ENCODE data around the gene ONECUT2.

Gene ONECUT2

DNA sequence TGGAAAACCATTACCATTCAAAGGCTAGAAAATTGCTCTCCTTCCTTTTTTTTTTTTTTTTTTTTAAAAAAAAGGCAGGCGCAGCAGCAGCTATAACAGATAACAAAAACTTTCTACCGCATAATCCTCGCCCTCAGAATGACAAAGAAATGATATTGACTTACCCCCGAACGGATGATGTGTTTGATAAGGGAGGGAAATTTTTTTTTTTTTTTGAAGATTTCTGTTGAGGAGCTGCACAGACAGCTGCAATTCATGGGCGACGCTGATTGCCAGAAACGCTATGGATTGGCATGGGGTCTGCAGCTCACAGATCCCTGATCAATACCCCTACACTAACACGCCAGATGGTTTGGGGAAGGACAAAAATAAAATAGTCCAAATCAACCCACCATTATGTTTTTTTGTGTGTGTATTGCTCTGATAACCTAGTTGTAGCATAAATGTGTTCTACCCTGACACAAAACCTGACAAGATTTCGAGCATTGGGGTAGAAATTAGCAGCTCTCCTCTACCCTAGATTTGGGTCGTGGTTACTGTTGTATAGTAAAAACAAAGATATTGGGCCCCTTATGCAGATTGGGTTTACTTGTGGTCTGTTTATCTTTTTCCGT lies 3.6 kb upstream of the ONECUT2 start:
- no peak for DNase-seq (ENCODE audit: low spot score)

- no peak for DNase-seq (ENCODE audit: low spot score)
Observed at GRCh38 chr18:57432140-57432539, 3.0 kb upstream of the ONECUT2 start.

GRCh38 chr18:57432751-57433400 lies 2.3 kb upstream of the ONECUT2 start:
- no peak for DNase-seq (ENCODE audit: low spot score)

- DNase-seq (ENCODE audit: low spot score) = peak; percentile 2
Observed at GRCh38 chr18:57433482-57433881, 1.7 kb upstream of the ONECUT2 start.

DNA sequence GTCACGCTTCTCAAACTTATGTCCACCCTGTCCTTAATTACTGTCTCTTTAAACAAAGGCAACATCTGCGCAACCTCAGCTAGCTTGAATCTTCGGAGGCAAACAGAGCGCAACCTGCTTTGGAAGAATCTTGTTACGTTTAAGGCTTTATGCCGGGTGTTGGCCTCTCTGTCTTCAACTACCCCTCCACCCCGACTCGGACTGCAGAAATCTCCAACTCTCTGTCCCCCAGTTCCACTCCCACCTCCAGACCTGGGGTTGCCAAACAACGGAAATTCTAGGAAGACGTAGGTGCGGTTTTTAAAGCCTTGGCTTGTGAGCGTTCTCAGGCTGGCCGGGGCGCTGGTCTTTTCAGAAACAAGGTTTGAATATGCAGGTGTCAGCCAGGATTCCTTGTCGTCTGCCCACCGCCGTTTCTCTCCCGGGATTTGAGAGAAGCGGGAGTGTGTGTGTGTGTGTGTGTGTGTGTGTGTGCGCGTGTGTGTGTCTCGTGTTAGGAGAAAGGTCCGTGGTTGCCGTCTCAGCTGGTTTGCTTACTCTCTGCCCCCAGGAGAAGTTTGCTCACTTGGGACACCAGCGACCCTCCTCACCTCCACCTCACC lies 1.1 kb upstream of the ONECUT2 start:
- no peak for DNase-seq (ENCODE audit: low spot score)

- no peak for DNase-seq (ENCODE audit: low spot score)
Observed at GRCh38 chr18:57435846-57436190, 644 bp downstream of the ONECUT2 start.

GRCh38 chr18:57436191-57436964 lies 1.2 kb downstream of the ONECUT2 start:
- DNase-seq (ENCODE audit: low spot score) = no peak

- no peak for DNase-seq (ENCODE audit: low spot score)
Observed at GRCh38 chr18:57436965-57437333, 1.8 kb downstream of the ONECUT2 start.

DNA sequence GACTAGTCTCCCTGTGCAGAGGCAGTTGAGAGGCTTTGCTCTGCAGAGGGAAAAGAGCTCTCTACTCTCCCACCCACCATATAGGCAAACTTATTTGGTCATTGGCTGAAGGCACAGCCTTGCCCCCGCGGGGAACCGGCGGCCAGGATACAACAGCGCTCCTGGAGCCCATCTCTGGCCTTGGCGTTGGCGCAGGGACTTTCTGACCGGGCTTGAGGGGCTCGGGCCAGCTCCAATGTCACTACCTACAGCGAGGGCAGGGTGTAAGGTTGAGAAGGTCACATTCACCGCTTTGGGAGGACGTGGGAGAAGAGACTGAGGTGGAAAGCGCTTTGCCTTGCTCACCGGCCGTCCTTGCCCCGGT lies 2.2 kb downstream of the ONECUT2 start:
- DNase-seq (ENCODE audit: low spot score) = peak; percentile 2

DNA sequence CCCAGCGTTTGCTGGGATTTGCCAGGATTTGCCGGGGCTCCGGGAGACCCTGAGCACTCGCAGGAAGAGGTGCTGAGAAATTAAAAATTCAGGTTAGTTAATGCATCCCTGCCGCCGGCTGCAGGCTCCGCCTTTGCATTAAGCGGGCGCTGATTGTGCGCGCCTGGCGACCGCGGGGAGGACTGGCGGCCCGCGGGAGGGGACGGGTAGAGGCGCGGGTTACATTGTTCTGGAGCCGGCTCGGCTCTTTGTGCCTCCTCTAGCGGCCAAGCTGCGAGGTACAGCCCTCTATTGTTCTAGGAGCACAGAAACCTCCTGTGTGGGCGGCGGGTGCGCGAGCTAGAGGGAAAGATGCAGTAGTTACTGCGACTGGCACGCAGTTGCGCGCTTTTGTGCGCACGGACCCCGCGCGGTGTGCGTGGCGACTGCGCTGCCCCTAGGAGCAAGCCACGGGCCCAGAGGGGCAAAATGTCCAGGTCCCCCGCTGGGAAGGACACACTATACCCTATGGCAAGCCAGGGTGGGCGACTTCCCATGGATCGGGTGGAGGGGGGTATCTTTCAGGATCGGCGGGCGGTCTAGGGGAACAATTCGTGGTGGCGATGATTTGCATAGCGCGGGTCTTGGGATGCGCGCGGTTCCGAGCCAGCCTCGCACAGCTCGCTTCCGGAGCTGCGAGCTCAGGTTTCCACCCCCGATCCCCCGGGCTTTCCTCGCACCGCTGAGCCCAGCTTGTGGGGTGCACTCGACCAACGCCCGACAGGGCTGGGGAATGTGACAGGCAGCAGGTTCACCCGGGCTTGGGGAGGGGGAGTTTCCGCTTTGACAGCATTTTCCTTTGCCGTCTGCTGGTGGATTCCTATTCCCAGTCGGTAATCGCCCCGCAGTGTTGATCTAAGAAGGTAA lies 2.8 kb downstream of the ONECUT2 start:
- DNase-seq (ENCODE audit: low spot score) = peak; percentile 84

GRCh38 chr18:57438743-57439608 lies 3.8 kb downstream of the ONECUT2 start:
- DNase-seq (ENCODE audit: low spot score) = no peak

DNA sequence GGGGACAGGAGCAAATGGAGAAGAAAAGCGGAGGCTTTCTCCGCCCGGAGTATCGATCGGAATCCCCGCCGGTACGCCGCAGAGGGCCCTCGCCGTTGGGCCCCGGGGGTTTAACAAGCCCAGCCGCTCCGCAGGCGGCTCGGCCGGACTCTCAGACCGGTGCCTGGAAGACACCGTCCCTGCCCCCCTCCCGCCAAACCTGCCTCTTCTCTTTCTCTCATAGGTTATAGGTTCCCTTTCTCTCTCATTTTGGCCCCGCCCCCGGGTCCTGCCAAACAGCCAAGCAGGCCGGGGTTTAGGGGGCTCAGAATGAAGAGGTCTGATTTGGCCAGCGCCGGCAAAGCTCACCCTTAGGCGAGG lies 4.4 kb downstream of the ONECUT2 start:
- no peak for DNase-seq (ENCODE audit: low spot score)

GRCh38 chr18:57439985-57440330 lies 4.8 kb downstream of the ONECUT2 start:
- DNase-seq (ENCODE audit: low spot score) = no peak

- DNase-seq (ENCODE audit: low spot score) = no peak
Observed at GRCh38 chr18:57440331-57441070, 5.3 kb downstream of the ONECUT2 start.

- DNase-seq (ENCODE audit: low spot score) = no peak
Observed at GRCh38 chr18:57441071-57441794, 6.1 kb downstream of the ONECUT2 start.

DNA sequence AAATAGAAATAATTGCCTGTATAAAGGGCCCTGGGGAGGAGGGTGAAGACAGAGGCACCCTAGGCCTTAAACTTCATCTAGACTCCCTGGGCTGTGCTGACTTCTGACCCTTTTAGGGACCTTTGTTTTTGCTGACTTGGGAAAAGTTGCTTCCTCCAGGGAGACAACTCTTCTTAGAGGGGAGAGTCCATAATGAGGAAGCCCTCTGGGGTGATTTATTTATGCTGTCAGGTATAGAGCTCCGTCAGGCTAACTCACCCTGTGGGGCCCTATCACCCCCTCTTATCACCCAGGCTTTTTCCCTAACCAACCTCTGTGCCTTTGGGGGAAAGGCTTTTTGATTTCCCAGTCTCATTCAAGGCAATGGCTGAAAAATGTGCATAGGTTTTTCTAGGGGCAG lies 8.1 kb downstream of the ONECUT2 start:
- DNase-seq (ENCODE audit: low spot score) = no peak

GRCh38 chr18:57443702-57444101 lies 8.5 kb downstream of the ONECUT2 start:
- no peak for DNase-seq (ENCODE audit: low spot score)

- DNase-seq (ENCODE audit: low spot score) = no peak
Observed at GRCh38 chr18:57444301-57444759, 9.2 kb downstream of the ONECUT2 start.

DNA sequence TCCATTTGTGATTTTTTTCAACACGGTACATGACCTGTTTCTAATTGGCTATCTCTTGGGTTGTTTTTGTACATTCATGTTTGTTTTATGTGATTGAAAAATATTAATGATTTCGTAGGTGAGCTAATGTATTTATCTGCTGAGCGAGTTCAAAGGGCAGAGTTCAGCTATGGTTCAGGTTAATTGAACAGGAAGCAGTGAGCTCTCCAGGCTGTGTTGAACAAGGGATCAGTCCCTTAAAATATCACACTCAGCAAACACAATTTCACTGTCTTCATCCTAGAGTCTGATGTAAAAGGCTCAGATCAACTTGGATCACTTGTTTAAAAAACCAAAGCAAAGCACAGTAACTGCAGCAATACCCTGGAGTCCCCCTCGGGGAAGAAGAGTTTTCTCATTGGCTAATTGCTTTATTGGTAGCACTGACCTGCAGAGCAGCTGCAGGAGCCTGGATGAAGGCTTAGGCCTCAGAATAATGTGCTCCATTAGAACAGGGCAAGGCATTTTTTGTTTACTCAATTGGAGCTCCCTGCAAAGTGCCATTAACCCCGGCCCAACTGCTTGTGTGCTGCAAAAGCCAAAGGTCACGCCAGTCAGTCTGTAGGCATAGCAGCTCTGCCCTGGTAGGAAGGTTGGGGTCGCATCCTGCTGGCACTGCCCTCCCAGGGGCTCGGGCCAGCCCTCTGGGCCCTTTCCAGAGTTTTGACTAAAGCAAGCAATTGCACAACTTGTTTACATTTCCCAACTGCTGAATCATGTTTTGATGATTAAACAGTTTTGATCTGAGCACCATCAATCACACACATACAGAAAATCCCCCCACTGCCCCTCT lies 10.5 kb downstream of the ONECUT2 start:
- DNase-seq (ENCODE audit: low spot score) = no peak

All from SW480 (cell line).